Measurements from ENCODE around the gene NFIB. TPM values are rescaled to one million over a fixed set of nuclear protein-coding genes. Genes with fewer than 3 reads are reported as not detected.

Gene NFIB
- total and polyA plus RNA-seq, 2 donors (not counting 3 experiments of a cell fraction or from before 2014, with no cell fraction given): 26.4 to 174 TPM

- Histone ChIP-seq H3K79me2 (ENCODE audit: control insufficient read depth, insufficient read depth, low read length) (no peaks in the 10 kb centered on the region), H3K27me3 (ENCODE audit: control insufficient read depth in 2 of 2, insufficient read depth in 2 of 2, low read length in 2 of 2) (no peaks in the 10 kb centered on the region), H3K9me1 (replicated peaks; ENCODE audit: control insufficient read depth, extremely low read depth, insufficient read depth, low read length) (no peaks in the 10 kb centered on the region), H3K27ac (ENCODE audit: insufficient read depth, low read depth, low read length) (no peak overlapping the region), H2AFZ (ENCODE audit: low read depth, low read length) (no peak overlapping the region), H4K20me1 (replicated peaks; ENCODE audit: control insufficient read depth, extremely low read depth, insufficient read depth, low read length) (no peaks in the 10 kb centered on the region), H3K9ac (replicated peaks; ENCODE audit: extremely low read depth, insufficient read depth, low read length) (no peak overlapping the region), H3K4me2 (ENCODE audit: insufficient read depth, low read length) (no peak overlapping the region), H3K36me3 (ENCODE audit: control insufficient read depth in 2 of 2, extremely low read depth in 1 of 2, insufficient read depth in 2 of 2, low read length in 2 of 2) (no peaks in the 10 kb centered on the region), H3K4me1 (ENCODE audit: control insufficient read depth, extremely low read depth, insufficient read depth, low read length) (peaks cover 28% of the 10 kb centered on the region), H3K4me3 (replicated peaks in 1 of 3; ENCODE audit: insufficient read depth in 1 of 3, low read depth in 1 of 3, low read length in 3 of 3) (no peak overlapping the region), H3K9me3 (replicated peaks; ENCODE audit: control insufficient read depth, insufficient read depth, low read length) (no peaks in the 10 kb centered on the region)
- dilution Hi-C loops (cut with MboI; ENCODE audit: extremely low pct_ligation_motif_present, low sequenced_read_pairs): no loop called here
- no TSS peak for BruUV-seq (replicated peaks)
- POLR2A ChIA-PET: no interaction called here
- intact Hi-C loops (cut with micrococcal nuclease): loop anchor here (5.0 to 10.0 kb wide), 4 partner anchors 162 to 681 kb away; no protein-coding TSS in a partner anchor
- CTCF ChIA-PET: interaction anchor here (0.7 kb wide), 1 partner anchor 63 kb away, joined by 3 read pairs; no protein-coding TSS in a partner anchor
- TF ChIP-seq FOS (IDR thresholded peaks at IDR 0.05; ENCODE audit: borderline replicate concordance, insufficient read depth, low read length): no peak
- DNase-seq (ENCODE audit: low read depth, low spot score) (no peak), FAIRE-seq (no peak)
Measured at GRCh38 chr9:14033067-14033466, 280.9 kb downstream of the NFIB start.

All from endothelial cell of umbilical vein (primary cell).